ENCODE data around the gene ZNF655. TPM values are rescaled to one million over a fixed set of nuclear protein-coding genes. Genes with fewer than 3 reads are reported as not detected.

ZNF655 gene
- total and polyA plus RNA-seq, 2 donors from 2014 or later, result 30.4 to 66.8 TPM

DNA sequence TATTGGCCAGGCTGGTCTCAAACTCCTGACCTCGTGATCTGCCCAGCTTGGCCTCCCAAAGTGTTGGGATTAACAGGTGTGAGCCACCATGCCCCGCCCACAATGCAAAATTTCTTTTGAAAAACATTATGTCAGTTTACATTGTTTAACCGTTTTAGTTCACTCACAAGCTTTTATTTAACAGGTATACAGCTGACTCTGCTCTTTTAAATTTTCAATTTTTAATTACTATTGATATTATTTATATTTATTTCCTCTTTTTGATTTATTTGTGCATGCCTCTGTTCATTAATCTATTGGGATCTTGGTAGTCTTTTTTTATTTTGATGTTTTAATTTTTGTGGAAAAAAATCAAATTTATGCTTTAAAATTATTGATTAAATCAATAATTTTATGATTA, 37.0 kb upstream of the ZNF655 start:
- TF ChIP-seq, protein P1, sequence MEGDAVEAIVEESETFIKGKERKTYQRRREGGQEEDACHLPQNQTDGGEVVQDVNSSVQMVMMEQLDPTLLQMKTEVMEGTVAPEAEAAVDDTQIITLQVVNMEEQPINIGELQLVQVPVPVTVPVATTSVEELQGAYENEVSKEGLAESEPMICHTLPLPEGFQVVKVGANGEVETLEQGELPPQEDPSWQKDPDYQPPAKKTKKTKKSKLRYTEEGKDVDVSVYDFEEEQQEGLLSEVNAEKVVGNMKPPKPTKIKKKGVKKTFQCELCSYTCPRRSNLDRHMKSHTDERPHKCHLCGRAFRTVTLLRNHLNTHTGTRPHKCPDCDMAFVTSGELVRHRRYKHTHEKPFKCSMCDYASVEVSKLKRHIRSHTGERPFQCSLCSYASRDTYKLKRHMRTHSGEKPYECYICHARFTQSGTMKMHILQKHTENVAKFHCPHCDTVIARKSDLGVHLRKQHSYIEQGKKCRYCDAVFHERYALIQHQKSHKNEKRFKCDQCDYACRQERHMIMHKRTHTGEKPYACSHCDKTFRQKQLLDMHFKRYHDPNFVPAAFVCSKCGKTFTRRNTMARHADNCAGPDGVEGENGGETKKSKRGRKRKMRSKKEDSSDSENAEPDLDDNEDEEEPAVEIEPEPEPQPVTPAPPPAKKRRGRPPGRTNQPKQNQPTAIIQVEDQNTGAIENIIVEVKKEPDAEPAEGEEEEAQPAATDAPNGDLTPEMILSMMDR (IDR thresholded peaks at IDR 0.05; ENCODE audit: borderline replicate concordance, extremely low read depth, insufficient read depth), result no peak
- intact Hi-C loops (cut with DNase I), result no loop called here
- H3K27me3 ChIP-seq (ENCODE audit: control insufficient read depth, insufficient read depth, low read length), result no peaks in the 10 kb centered on the region
- H3K36me3 ChIP-seq (ENCODE audit: control insufficient read depth in 2 of 3, insufficient read depth in 3 of 3, low read length in 3 of 3), result peaks cover 6 to 22% (median 14%) of the 10 kb centered on the region in 3 donors
- FAIRE-seq (no peak), DNase-seq (no peak)
- H3K9me3 ChIP-seq (ENCODE audit: control insufficient read depth in 2 of 3, insufficient read depth in 1 of 3, low read length in 3 of 3), result no peaks in the 10 kb centered on the region
- H3K4me3 ChIP-seq (ENCODE audit: low read length in 3 of 3), result no peak overlapping the region
- H3K4me1 ChIP-seq (ENCODE audit: control insufficient read depth in 2 of 3, insufficient read depth in 2 of 3, low read depth in 1 of 3, low read length in 3 of 3), result no peaks in the 10 kb centered on the region
- H3K9ac ChIP-seq (ENCODE audit: low read length in 3 of 3), result no peak overlapping the region
- no peak overlapping the region for H3K27ac ChIP-seq (ENCODE audit: low read depth in 2 of 2, low read length in 2 of 2)

DNA sequence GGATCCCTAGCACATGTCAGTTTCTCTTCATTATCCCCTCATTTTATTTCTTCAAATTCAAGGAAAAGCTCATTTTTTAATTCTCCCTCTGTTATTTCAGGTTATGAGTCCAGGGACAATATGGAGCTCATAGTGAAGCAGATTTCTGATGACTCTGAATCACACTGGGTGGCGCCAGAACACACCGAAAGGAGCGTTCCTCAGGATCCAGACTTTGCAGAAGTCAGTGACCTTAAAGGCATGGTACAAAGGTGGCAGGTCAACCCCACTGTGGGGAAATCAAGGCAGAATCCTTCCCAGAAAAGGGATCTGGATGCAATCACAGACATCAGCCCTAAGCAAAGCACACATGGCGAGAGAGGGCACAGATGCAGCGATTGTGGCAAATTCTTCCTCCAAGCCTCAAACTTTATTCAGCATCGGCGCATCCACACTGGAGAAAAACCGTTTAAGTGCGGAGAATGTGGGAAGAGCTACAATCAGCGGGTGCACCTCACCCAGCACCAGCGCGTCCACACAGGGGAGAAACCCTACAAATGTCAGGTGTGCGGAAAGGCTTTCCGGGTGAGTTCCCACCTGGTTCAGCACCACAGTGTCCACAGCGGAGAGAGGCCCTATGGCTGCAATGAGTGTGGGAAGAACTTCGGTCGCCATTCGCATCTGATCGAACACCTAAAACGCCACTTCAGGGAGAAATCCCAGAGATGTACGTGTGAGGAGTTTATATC, 32.6 kb upstream of the ZNF655 start:
- intact Hi-C loops (cut with DNase I), result no loop called here
- Histone ChIP-seq H3K4me1 (ENCODE audit: control insufficient read depth in 2 of 3, insufficient read depth in 2 of 3, low read depth in 1 of 3, low read length in 3 of 3) (no peaks in the 10 kb centered on the region), H3K9ac (ENCODE audit: low read length in 3 of 3) (no peak overlapping the region), H3K9me3 (ENCODE audit: control insufficient read depth in 2 of 3, insufficient read depth in 1 of 3, low read length in 3 of 3) (peaks cover 0 to 17% (median 0%) of the 10 kb centered on the region in 3 donors), H3K27ac (ENCODE audit: low read depth in 2 of 2, low read length in 2 of 2) (no peak overlapping the region), H3K4me3 (ENCODE audit: low read length in 3 of 3) (no peak overlapping the region), H3K27me3 (ENCODE audit: control insufficient read depth, insufficient read depth, low read length) (no peaks in the 10 kb centered on the region), H3K36me3 (ENCODE audit: control insufficient read depth in 2 of 3, insufficient read depth in 3 of 3, low read length in 3 of 3) (peaks cover 6 to 29% (median 10%) of the 10 kb centered on the region in 3 donors)
- FAIRE-seq, result no peak
- peak in 1 of 5 donors; percentile 18 for DNase-seq
- TF ChIP-seq, protein P1 (IDR thresholded peaks at IDR 0.05; ENCODE audit: borderline replicate concordance, extremely low read depth, insufficient read depth), result no peak

DNA sequence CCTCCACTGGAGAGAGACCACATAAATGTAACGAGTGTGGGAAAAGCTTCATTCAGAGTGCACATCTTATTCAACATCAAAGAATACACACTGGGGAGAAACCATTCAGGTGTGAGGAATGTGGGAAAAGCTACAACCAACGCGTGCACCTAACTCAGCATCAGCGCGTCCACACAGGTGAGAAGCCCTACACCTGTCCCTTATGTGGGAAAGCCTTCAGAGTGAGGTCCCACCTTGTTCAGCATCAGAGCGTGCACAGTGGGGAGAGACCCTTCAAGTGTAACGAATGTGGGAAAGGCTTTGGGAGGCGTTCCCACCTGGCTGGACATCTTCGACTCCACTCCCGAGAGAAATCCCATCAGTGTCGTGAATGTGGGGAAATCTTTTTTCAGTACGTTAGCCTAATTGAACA, 27.1 kb upstream of the ZNF655 start:
- Histone ChIP-seq H3K36me3 (ENCODE audit: control insufficient read depth in 2 of 3, insufficient read depth in 3 of 3, low read length in 3 of 3) (peaks cover 18 to 31% (median 20%) of the 10 kb centered on the region in 3 donors), H3K9ac (ENCODE audit: low read length in 3 of 3) (no peak overlapping the region), H3K9me3 (ENCODE audit: control insufficient read depth in 2 of 3, insufficient read depth in 1 of 3, low read length in 3 of 3) (peaks cover 7 to 50% (median 17%) of the 10 kb centered on the region in 3 donors), H3K4me3 (ENCODE audit: low read length in 3 of 3) (peak overlapping the region in 2 of 3 donors; percentile 19 to 25), H3K27me3 (ENCODE audit: control insufficient read depth, insufficient read depth, low read length) (no peaks in the 10 kb centered on the region), H3K27ac (ENCODE audit: low read depth in 2 of 2, low read length in 2 of 2) (no peak overlapping the region), H3K4me1 (ENCODE audit: control insufficient read depth in 2 of 3, insufficient read depth in 2 of 3, low read depth in 1 of 3, low read length in 3 of 3) (no peaks in the 10 kb centered on the region)
- TF ChIP-seq, protein P1 (IDR thresholded peaks at IDR 0.05; ENCODE audit: borderline replicate concordance, extremely low read depth, insufficient read depth), result no peak
- intact Hi-C loops (cut with DNase I), result no loop called here
- FAIRE-seq, result no peak
- peak in 1 of 5 donors; percentile 21 for DNase-seq

Measured in kidney (tissue), 14 donors.